HG02884 (cell line): Measurements from ENCODE around the gene KANSL1L.

Source experiments
- ATAC-seq: cut with Tn5 transposase; IDR thresholded peaks from one replicate; pipeline ENCODE4 v1.9.1; 2021; ENCODE audit warnings: mild to moderate bottlenecking, moderate library complexity; ENCODE audit not compliant: unreplicated experiment

KANSL1L gene

GRCh38 chr2:210000464-210001324, 170.5 kb downstream of the KANSL1L start:
- no peak for ATAC-seq

- no peak for ATAC-seq
These were observed 172.6 kb downstream of the KANSL1L start for GRCh38 chr2:209998596-209998995.

- no peak for ATAC-seq
These were observed 177.2 kb downstream of the KANSL1L start for GRCh38 chr2:209993968-209994367.

- no peak for ATAC-seq
These were observed 180.4 kb downstream of the KANSL1L start for GRCh38 chr2:209990838-209991237.

- ATAC-seq: no peak
These were observed 183.2 kb downstream of the KANSL1L start for GRCh38 chr2:209988010-209988409.

GRCh38 chr2:209986415-209986814, 184.8 kb downstream of the KANSL1L start:
- no peak for ATAC-seq

- ATAC-seq: no peak
These were observed 185.3 kb downstream of the KANSL1L start for GRCh38 chr2:209985874-209986273.

- no peak for ATAC-seq
These were observed 186.9 kb downstream of the KANSL1L start for GRCh38 chr2:209984291-209984690.

- ATAC-seq: peak; percentile 63
These were observed 193.6 kb downstream of the KANSL1L start for GRCh38 chr2:209977386-209978239.

- no peak for ATAC-seq
These were observed 194.4 kb downstream of the KANSL1L start for GRCh38 chr2:209976698-209977385.

GRCh38 chr2:209974576-209974975, 196.6 kb downstream of the KANSL1L start:
- no peak for ATAC-seq

- ATAC-seq: no peak
These were observed 197.9 kb downstream of the KANSL1L start for GRCh38 chr2:209973328-209973727.
